Measurements from ENCODE around the gene MPC1.
A peak's percentile ranks its signal among the peaks of the same experiment; 100 is the strongest.

Gene MPC1

DNA sequence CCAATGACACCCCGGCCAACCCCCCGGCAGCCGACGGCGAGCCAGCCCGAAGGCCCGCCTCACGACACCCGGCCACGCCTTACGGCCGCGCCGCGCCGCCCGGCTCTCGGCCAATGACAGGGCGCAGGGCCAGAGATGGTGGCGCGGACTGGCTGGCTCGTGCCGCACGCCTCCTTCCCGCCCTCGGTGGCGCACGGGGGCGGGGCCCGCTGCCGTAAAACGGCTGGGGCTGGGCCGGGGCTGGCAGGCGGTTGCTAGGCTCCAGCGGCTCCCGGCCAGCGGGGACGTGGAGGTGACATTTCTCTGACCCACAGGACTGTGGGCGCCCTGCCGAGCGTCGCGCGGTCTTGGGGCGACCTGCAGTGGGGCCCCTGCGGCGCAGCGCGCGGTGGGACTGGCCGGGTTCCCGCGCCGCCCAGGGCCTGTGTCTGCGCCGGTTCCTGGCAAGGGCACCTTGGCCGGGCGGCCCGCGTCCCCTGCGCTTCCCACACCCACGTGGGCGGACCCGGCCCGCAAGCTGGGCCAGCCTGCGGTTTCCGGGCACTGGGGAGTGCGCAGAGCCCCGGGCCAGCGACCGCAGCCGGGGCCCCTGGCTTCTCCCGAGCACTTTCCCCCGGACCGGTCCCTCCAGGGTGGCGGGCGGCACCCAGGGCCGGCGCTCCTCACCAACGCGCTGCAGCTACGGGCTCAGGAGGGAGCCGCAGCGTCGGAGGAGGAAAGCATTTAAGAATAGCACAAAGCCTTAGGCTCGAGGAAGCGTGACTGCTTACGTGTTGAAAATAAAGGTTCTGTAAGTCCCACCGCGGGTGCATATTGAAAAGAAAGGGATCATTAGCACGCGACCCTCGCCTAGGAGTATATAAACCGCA lies at the start of gene MPC1:
TSS of gene MPC1 (minus strand) at position 8 of the 869 bp plus-strand sequence. CDS start 64 bp downstream, outside the sequence.
- peak; percentile 95 for DNase-seq

DNA sequence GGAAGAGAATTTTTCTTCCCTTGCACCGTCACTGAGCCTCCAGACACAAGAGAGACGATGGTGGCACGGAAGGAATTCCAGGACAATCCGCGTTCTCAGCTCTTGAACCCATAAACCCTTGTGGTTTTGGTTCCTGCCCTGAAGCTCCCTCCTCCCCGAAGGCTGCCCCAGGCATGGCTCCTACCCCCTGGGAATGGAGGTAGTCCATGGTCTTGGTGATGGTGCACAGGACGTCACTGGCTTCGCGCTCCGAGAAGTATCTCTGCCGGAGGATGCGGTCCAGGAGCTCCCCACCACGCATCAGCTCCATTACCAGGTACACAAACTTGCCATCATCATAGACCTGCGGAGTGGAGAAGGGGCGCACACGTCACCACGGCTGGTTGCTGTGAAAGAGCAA lies 47.5 kb upstream of the MPC1 start:
- no peak for DNase-seq

- DNase-seq = no peak
Measured at GRCh38 chr6:166424431-166424830, 41.7 kb upstream of the MPC1 start.

DNA sequence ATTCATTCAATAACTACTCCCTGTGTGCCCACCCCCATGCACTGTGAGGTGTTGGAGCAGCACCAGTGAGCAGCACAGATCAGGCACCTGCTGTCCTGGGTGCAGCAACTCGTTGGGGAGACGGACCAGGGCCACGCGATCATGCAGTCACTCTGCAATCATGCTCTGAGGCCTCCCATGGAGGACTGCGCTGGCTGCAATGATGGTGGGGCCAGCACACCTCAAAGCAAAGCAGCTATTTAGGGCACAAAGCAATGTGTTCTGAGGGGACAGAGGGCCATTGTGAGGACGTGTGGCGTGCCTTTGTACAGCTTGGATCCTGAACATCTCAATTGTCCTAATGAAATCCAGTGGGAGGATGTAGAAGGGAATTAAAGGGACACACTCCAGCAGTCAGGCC lies 41.0 kb upstream of the MPC1 start:
- no peak for DNase-seq

DNA sequence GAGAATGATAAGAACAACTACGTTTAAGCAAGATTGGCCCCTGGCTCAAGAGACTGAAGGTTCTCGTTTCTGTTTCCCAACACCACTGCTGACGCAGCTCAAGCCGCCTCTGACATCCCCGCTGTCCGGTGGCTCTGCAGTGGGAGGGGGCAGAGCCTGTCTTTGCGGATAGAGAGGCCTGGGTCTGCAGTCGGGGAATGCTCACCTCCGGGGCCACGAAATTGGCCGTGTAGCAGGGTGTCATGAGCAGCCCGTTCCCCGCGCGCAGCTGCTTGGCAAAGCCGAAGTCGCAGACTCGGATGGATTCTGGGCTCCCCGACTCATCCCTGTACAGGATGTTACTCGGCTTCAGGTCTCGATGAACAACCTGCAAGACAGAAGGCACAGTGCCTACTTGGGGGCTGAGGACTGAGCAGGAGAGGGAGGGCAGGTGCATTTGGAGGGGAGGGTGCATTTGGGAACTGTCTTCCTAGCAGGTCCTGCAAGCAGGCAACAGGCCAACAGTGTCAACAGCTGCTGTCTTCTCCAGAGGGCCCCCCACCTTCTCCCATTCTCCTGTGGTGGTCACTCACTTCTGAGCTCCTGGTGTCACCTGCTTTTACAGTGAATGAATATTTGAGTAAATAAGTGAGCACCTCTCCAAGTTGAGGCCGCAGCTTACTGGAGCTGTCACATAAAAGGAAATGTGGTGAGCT lies 40.5 kb upstream of the MPC1 start:
- no peak for DNase-seq

DNA sequence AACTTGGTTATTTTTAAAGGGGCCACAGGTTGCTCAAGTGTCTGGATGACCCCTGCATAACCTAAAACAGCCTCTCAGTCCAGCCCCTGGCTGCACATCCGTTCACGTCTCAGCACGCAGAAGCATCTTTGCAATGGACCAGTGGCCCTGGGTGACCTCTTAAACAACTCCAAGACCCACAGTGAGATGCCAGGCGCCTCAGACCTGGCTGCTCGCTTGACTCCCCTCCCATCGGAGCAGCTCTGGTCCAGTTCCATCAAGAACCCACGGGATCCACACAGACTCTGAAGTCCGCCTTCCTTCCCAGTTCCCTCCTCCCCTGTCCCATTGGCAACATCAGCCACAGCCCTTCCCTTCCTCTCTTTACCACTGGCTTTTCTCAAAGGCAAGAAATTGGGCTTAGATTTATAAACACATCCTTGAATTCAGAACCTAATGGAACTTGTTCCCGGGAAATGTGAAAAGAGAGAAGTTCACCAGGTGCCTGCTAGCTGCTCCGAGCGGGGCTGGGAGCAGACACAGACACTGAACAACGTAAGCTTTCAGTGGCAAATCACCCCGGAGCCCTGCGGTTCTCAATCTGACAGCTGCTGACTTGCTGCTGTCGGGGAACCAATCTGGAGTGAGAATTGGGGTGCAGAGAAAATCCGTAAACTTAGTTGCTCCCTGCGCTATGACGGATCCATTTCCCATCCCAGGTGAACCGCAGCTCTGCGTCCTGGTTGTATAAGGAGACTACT lies 39.6 kb upstream of the MPC1 start:
- DNase-seq = no peak

- no peak for DNase-seq
Measured at GRCh38 chr6:166420351-166420750, 37.6 kb upstream of the MPC1 start.

DNA sequence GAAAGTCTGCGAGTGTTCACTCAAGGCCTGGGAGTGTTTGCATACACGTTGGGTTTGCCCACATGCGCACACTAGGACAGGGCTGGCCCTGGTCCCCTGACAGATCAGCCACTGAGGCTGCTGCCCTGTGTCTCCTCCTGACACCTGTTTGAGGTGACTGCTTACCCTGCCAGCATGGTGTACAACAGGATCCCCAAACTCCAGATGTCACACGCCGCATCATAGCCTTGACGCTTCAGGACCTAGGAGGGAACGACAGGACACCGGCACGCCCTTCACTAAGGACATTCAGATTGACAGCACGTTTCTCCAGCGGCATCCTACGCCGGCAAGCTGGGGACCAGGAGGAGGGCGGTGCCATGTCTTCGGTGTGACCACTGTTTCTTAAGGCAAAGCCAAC lies 37.0 kb upstream of the MPC1 start:
- DNase-seq = no peak

DNA sequence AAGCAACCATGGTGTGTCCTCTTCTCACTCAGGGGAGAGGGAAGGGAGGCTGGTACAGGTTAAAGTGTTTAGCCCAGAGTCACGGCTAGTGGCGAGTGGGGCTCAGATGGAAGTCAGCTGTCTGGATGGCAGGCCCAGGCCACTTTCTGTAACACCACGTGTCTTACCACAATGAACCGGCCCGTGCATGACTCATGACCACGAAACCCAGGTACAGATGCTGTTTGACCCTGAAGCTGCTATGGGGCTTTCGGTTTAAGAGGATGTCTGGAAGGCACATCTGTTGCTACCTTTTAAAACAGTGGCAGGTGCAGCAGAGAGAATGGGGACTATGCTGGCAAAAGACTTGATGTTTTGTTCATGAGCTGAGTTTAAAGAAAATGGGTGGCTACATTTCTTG lies 36.5 kb upstream of the MPC1 start:
- DNase-seq = peak; percentile 62

DNA sequence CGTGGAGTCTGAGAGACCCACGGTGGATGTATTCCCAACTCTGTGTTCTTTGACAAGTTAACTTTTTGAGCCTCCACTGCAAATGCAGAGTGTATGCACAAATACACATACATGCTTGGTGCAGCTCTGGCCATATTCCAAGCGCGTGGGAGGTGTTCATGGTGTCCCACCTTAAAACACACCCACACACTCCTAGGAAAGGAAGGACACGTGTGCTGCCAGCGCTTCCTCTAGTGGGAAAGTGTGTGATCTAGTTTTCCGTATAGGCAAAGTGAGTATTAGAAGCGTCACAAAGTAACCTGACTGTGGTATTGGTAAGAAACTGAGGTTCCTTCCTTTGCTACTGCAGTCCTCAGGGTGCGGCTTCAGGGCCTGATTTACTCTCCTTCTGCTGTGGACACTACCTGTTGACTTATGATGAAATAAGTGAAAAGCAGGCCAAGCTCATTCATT lies 36.0 kb upstream of the MPC1 start:
- peak; percentile 33 for DNase-seq

DNA sequence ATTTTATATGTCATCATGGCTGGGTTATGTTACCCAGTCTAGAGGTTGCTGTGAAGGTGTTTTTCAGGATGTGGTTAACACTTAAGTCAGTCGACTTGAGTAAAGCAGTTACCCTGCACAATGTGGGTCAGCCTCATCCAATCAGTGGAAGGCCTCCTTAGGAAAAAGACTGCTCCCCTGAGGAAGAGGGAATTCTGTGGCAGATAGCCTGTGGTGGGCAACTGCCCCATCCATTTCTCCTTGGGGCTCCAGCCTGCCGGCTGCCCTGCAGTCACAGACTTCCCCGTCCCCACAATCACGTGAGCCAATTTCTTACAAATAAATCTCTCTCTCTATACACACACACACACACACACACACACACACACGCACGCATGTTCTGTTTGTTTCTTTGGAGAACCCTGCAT lies 34.5 kb upstream of the MPC1 start:
- peak; percentile 79 for DNase-seq

GRCh38 chr6:166415833-166416347 lies 33.1 kb upstream of the MPC1 start:
- DNase-seq = no peak

GRCh38 chr6:166415306-166415705 lies 32.6 kb upstream of the MPC1 start:
- no peak for DNase-seq

DNA sequence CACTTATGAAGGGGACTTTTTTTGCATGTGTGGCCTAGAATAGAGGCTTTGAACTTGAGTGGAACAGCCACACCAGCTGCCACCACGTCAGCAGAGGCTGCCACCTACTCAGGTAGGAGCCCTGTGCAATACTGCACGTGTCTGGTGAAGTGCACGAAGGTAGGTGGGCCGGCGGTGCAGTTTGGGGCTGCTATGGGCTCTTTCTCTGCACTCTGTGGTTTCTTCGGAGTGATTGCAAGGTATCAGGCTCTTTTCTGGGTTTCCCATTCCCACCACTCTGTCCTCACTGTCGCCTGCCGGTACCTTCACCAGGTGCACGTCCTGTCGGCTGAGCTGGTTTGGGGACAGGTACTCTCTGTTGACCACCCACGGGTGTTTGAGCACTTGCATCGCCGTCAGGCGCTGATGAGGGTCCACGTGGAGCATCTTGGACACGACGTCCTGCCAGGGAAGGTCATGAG lies 30.8 kb upstream of the MPC1 start:
- DNase-seq = peak; percentile 33

DNA sequence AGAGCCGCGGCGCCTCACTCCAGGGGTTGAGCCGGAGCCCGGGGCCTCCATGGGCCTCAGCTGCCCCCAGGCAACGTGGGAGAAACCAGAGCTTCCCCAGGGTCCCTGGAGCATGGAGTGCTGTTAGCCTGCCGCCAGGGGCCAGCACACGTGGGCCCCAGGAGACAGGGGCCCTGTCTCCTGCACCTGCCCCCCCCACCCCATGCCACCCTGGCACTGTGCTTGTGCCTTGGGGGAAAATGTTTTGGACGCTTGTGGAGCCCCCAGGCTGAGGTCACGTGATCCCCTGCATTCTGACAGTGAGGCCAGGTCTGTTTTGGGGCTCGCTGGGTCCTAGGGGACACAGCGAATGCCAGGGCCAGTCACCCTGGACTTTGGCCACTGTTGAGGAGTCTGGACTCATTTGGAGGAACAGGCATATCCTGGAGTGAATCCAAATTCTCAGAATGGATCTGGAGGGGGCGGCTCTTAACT lies 30.2 kb upstream of the MPC1 start:
- DNase-seq = no peak

DNA sequence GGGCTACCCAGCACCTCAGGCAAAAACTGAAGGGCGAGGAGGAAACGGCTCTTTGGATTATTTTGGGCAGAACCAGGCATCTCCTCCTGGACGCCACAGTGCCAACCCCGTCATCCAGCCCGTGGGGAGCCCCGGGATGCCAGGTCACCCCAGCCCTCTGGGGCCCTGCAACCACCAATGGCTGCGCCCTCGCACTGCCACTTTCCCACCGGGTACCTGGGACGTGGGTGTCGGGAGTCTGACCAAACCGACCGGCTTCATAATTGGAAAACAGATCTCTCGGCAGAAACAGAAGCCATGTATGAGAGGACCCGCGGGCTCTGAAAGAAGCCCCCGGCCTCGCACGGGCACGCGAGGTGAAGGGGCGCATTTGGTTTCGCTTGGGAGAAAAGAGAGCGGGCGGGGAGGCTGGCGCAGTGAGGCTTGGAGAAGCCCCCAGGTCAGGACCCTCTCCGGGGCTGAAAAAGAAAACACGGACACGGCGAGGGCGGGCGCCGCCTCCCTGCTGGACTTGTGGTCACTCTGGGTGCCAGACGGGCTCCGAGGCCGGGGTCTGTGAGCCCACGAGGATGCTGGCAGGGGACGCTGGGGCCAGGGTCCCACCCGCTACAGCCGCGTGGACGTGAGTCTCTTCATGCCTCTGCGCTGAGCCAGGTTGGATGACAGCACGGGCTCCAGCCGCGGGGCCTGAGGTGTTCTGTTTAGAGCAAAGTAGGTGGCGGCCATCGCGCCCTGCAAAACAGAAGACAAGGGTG lies 29.6 kb upstream of the MPC1 start:
- DNase-seq = no peak

GRCh38 chr6:166411721-166412151 lies 29.0 kb upstream of the MPC1 start:
- peak; percentile 53 for DNase-seq

DNA sequence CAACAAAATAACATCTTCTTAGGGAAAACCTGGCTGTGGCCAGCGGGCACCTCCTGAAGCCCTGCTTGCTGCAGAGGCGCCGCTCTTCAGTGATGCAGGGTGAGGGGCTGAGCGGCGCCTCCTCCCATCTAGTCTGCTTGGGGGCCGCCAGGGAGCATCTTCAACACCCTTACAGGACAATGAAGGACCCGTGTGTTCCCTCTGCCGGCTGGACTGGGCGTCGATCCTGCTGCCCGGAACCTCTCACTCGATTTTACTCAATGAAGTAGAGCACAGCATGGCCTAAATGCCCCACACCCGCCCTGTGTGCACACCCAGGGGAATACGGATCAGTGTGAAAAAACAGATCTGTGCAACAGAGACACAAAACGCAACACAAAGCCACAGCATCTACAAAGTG lies 28.5 kb upstream of the MPC1 start:
- DNase-seq = no peak

DNA sequence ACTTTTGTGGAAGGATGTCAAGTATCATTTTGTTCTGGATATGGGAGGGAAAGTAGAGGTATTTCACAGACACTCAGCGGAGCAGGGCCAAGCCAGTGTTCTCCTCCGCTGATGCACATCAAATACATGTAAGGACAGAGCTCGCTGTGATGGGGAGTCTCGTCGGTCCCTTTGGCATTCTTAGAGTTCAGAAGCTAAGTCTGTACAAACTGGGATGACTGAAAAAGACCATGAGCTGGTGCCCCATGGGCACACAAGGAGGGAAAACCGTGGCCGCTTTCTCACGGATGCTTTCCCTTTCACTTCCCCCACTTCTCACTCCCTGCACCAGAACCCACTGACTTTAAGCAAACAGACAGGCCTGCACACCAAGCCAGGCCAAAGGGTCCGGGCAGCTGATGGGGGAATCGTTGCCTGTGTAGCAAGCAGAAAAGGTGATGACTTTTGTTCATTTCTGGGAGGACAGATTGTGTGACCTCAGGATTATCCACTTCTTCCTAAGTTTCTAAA lies 27.7 kb upstream of the MPC1 start:
- DNase-seq = no peak

- DNase-seq = no peak
Measured at GRCh38 chr6:166408936-166409755, 26.4 kb upstream of the MPC1 start.

DNA sequence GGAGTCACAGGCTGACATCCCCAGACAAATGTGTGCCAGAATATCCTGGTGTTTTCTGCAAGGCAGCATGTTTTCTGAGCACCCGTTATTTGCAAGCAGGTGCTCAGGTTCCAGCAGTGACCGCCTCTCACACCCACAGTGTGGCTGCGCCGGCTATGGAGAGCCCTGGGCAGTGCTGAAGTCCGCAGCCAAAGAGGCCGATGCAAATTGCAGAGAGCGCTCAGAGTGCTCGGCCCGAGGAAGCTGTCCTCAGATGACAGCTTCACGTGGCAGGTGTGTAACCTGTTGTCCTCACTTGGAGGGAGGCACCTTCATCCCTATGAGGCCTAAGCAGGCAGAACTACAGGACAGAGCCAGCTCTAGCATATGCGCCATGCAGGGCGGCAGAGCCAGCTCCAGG lies 23.5 kb upstream of the MPC1 start:
- DNase-seq = no peak

Measured in activated T-cell treated with anti-CD3 and anti-CD28 coated beads, Interleukin-2, amount 50 U/mL, for 1 hour (primary cell).